Measurements from ENCODE around the gene WNT5A. TPM values are rescaled to one million over a fixed set of nuclear protein-coding genes. Genes with fewer than 3 reads are reported as not detected.
A peak's percentile ranks its signal among the peaks of the same experiment; 100 is the strongest.

WNT5A gene
- total and polyA plus RNA-seq, 2 experiments from 2014 or later: 31.6 to 129 TPM

DNA sequence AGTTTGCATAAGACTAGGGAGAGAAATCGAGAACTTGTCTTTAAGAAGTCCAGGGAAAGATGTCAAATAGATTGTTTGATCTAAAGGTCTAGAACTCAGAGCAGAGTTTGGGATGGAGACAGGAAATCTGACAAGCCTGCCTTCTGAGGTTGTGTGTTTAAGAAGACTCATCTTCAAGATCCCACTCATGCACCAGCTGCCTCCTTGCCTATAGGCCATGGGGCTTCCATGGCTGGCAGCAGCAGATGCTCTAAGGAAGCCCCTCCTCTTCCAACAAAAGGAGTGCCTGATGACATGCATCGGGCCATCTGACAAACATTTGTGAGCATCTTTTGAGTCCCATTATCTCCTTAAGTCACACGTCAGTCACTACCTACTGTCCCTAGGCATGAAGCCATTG, 47.4 kb downstream of the WNT5A start:
- TF ChIP-seq EZH2phosphoT487 (IDR thresholded peaks at IDR 0.05; ENCODE audit: low read depth, severe bottlenecking, unreplicated experiment): no peak
- no peak for TF ChIP-seq EZH2 (IDR thresholded peaks at IDR 0.05; ENCODE audit: borderline replicate concordance)
- TF ChIP-seq, protein P1, sequence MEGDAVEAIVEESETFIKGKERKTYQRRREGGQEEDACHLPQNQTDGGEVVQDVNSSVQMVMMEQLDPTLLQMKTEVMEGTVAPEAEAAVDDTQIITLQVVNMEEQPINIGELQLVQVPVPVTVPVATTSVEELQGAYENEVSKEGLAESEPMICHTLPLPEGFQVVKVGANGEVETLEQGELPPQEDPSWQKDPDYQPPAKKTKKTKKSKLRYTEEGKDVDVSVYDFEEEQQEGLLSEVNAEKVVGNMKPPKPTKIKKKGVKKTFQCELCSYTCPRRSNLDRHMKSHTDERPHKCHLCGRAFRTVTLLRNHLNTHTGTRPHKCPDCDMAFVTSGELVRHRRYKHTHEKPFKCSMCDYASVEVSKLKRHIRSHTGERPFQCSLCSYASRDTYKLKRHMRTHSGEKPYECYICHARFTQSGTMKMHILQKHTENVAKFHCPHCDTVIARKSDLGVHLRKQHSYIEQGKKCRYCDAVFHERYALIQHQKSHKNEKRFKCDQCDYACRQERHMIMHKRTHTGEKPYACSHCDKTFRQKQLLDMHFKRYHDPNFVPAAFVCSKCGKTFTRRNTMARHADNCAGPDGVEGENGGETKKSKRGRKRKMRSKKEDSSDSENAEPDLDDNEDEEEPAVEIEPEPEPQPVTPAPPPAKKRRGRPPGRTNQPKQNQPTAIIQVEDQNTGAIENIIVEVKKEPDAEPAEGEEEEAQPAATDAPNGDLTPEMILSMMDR (IDR thresholded peaks at IDR 0.05; ENCODE audit: poor library complexity): no peak
- Histone ChIP-seq H3K4me1 (ENCODE audit: insufficient read depth) (no peaks in the 10 kb centered on the region), H3K9me2 (replicated peaks; ENCODE audit: insufficient read depth) (no peaks in the 10 kb centered on the region), H3K27me3 (no peaks in the 10 kb centered on the region), H3K27ac (no peak overlapping the region), H3K36me3 (replicated peaks; ENCODE audit: insufficient read depth, low read depth) (no peaks in the 10 kb centered on the region), H3K4me2 (no peak overlapping the region), H3K9me3 (ENCODE audit: low read depth) (no peaks in the 10 kb centered on the region), H4K20me1 (ENCODE audit: insufficient read depth, poor library complexity, severe bottlenecking) (no peaks in the 10 kb centered on the region), H3K4me3 (no peak overlapping the region), H2AFZ (no peak overlapping the region), H3K79me2 (no peaks in the 10 kb centered on the region)
- WGBS (ENCODE audit: low lambda C conversion rate, missing lambda C conversion rate): 100% methylated on average over 3 of the region's 3 CpGs
- DNase-seq (ENCODE audit: low spot score): no peak

DNA sequence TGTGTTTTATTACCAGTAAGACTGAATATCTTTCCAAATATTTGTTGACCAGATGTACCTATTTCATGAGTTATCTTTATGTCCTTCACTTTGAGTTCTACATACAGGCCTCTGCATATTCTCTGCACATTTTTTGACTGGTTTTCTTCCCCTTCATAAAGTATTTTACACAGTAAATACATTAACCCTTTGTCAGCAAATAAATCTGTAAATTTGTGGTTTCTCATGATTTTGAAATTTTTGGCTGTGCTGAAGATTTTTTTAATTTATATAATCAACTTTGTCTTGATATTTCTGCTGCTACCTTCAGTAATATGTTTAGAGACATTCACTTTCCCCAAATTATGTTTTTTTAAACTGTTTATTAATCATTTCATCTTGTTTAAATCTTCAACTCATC, 50.5 kb downstream of the WNT5A start:
- no peaks in the 10 kb centered on the region for H3K4me1 ChIP-seq (ENCODE audit: insufficient read depth)
- no peaks in the 10 kb centered on the region for H3K79me2 ChIP-seq
- H3K27ac ChIP-seq: no peak overlapping the region
- TF ChIP-seq EZH2 (IDR thresholded peaks at IDR 0.05; ENCODE audit: borderline replicate concordance) (no peak), EZH2phosphoT487 (IDR thresholded peaks at IDR 0.05; ENCODE audit: low read depth, severe bottlenecking, unreplicated experiment) (no peak)
- TF ChIP-seq, protein P1 (IDR thresholded peaks at IDR 0.05; ENCODE audit: poor library complexity): no peak
- H3K4me3 ChIP-seq: no peak overlapping the region
- DNase-seq (ENCODE audit: low spot score): no peak
- no peak overlapping the region for H3K4me2 ChIP-seq
- H2AFZ ChIP-seq: no peak overlapping the region
- H3K9me3 ChIP-seq (ENCODE audit: low read depth): no peaks in the 10 kb centered on the region
- no peaks in the 10 kb centered on the region for H4K20me1 ChIP-seq (ENCODE audit: insufficient read depth, poor library complexity, severe bottlenecking)
- no peaks in the 10 kb centered on the region for H3K9me2 ChIP-seq (replicated peaks; ENCODE audit: insufficient read depth)
- H3K36me3 ChIP-seq (replicated peaks; ENCODE audit: insufficient read depth, low read depth): no peaks in the 10 kb centered on the region
- no peaks in the 10 kb centered on the region for H3K27me3 ChIP-seq

DNA sequence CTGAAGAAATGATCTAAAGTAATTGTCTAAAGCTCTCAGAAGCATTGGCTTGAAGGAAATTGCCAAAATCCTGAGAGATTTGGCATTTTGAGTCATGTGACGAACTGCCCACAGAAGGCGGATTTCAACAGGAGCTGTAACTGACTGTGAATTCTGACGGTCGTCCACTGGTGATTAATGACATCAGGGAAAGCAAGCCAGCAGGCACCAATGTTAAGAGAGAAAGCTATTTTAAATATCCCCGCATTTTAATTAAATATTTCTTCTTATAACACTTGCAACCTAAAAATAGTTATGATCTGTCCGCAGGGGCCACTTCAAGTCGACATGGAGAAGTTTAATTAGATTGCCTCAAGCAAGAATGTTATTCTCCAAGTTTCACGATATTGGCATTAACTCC, 51.6 kb downstream of the WNT5A start:
- Histone ChIP-seq H4K20me1 (ENCODE audit: insufficient read depth, poor library complexity, severe bottlenecking) (no peaks in the 10 kb centered on the region), H3K4me2 (no peak overlapping the region), H3K27ac (no peak overlapping the region), H3K4me3 (no peak overlapping the region), H2AFZ (no peak overlapping the region), H3K4me1 (ENCODE audit: insufficient read depth) (no peaks in the 10 kb centered on the region), H3K9me3 (ENCODE audit: low read depth) (no peaks in the 10 kb centered on the region), H3K27me3 (no peaks in the 10 kb centered on the region), H3K79me2 (no peaks in the 10 kb centered on the region), H3K36me3 (replicated peaks; ENCODE audit: insufficient read depth, low read depth) (no peaks in the 10 kb centered on the region), H3K9me2 (replicated peaks; ENCODE audit: insufficient read depth) (no peaks in the 10 kb centered on the region)
- no peak for DNase-seq (ENCODE audit: low spot score)
- 81% methylated on average over 8 of the region's 8 CpGs for WGBS (ENCODE audit: low lambda C conversion rate, missing lambda C conversion rate)
- no peak for TF ChIP-seq EZH2phosphoT487 (IDR thresholded peaks at IDR 0.05; ENCODE audit: low read depth, severe bottlenecking, unreplicated experiment)
- TF ChIP-seq, protein P1 (IDR thresholded peaks at IDR 0.05; ENCODE audit: poor library complexity): no peak
- no peak for TF ChIP-seq EZH2 (IDR thresholded peaks at IDR 0.05; ENCODE audit: borderline replicate concordance)

GRCh38 chr3:55434789-55435188, 52.3 kb downstream of the WNT5A start:
- Histone ChIP-seq H3K9me3 (ENCODE audit: low read depth) (no peaks in the 10 kb centered on the region), H3K4me2 (no peak overlapping the region), H3K4me3 (no peak overlapping the region), H3K36me3 (replicated peaks; ENCODE audit: insufficient read depth, low read depth) (no peaks in the 10 kb centered on the region), H3K4me1 (ENCODE audit: insufficient read depth) (no peaks in the 10 kb centered on the region), H4K20me1 (ENCODE audit: insufficient read depth, poor library complexity, severe bottlenecking) (no peaks in the 10 kb centered on the region), H3K9me2 (replicated peaks; ENCODE audit: insufficient read depth) (no peaks in the 10 kb centered on the region), H3K27ac (no peak overlapping the region), H2AFZ (no peak overlapping the region), H3K27me3 (no peaks in the 10 kb centered on the region), H3K79me2 (no peaks in the 10 kb centered on the region)
- WGBS (ENCODE audit: low lambda C conversion rate, missing lambda C conversion rate): 100% methylated on average over 1 of the region's 1 CpG
- no peak for TF ChIP-seq EZH2phosphoT487 (IDR thresholded peaks at IDR 0.05; ENCODE audit: low read depth, severe bottlenecking, unreplicated experiment)
- TF ChIP-seq, protein P1 (IDR thresholded peaks at IDR 0.05; ENCODE audit: poor library complexity): peak; percentile 36
- no peak for TF ChIP-seq EZH2 (IDR thresholded peaks at IDR 0.05; ENCODE audit: borderline replicate concordance)
- no peak for DNase-seq (ENCODE audit: low spot score)

Measured in hepatocyte (in vitro differentiated cells).